Activated CD4-positive, CD25-positive, alpha-beta regulatory T cell treated with anti-CD3 and anti-CD28 coated beads, Interleukin-2, amount 50 U/mL, for 16 hours (primary cell): ENCODE data around the gene NAPSA.
A peak's percentile ranks its signal among the peaks of the same experiment; 100 is the strongest.
"Not testable (repeated sequence)": the region's sequence is repeated elsewhere in the genome, so short reads cannot be mapped to it uniquely, and the experiment has no call there.

ENCODE experiments used
- DNase-seq: peaks from one replicate; pipeline ENCODE4 v3.0.0-alpha.2; 2020; ENCODE audit warnings: low read depth, low spot score

NAPSA gene

GRCh38 chr19:50331994-50332243 is 33.5 kb downstream of the NAPSA start:
- DNase-seq: no peak

- no peak for DNase-seq
Observed at GRCh38 chr19:50331221-50331993, 34.0 kb downstream of the NAPSA start.

GRCh38 chr19:50330365-50331078 is 34.9 kb downstream of the NAPSA start:
- peak; percentile 72 for DNase-seq

GRCh38 chr19:50329926-50330294 is 35.5 kb downstream of the NAPSA start:
- DNase-seq: not testable (repeated sequence)

- peak; percentile 94 for DNase-seq
Observed at GRCh38 chr19:50329146-50329925, 36.1 kb downstream of the NAPSA start, which contains the start of gene KCNC3. TSS of gene KCNC3 (minus strand) at chr19:50329377. CDS start at chr19:50329082, 295 bp downstream.

- no peak for DNase-seq
Observed at GRCh38 chr19:50328873-50329145, 36.6 kb downstream of the NAPSA start.

GRCh38 chr19:50328224-50328872 is 37.1 kb downstream of the NAPSA start:
- no peak for DNase-seq

- DNase-seq: no peak
Observed at GRCh38 chr19:50327461-50328223, 37.8 kb downstream of the NAPSA start.

GRCh38 chr19:50327013-50327412 is 38.4 kb downstream of the NAPSA start:
- DNase-seq: no peak

GRCh38 chr19:50326101-50326664 is 39.3 kb downstream of the NAPSA start:
- no peak for DNase-seq

GRCh38 chr19:50325310-50326100 is 39.9 kb downstream of the NAPSA start:
- peak; percentile 40 for DNase-seq

- DNase-seq: no peak
Observed at GRCh38 chr19:50324331-50324730, 41.1 kb downstream of the NAPSA start.

- DNase-seq: no peak
Observed at GRCh38 chr19:50323782-50324133, 41.7 kb downstream of the NAPSA start.

- DNase-seq: no peak
Observed at GRCh38 chr19:50322931-50323781, 42.3 kb downstream of the NAPSA start.

GRCh38 chr19:50322234-50322633 is 43.2 kb downstream of the NAPSA start:
- no peak for DNase-seq

- DNase-seq: no peak
Observed at GRCh38 chr19:50321831-50322230, 43.6 kb downstream of the NAPSA start.

GRCh38 chr19:50320596-50320995 is 44.8 kb downstream of the NAPSA start:
- DNase-seq: no peak

- no peak for DNase-seq
Observed at GRCh38 chr19:50320051-50320450, 45.4 kb downstream of the NAPSA start.

- DNase-seq: no peak
Observed at GRCh38 chr19:50319156-50319555, 46.3 kb downstream of the NAPSA start.

- DNase-seq: no peak
Observed at GRCh38 chr19:50318438-50318837, 47.0 kb downstream of the NAPSA start.
